NCI-H524 (cell line): ENCODE results near the gene CRX.
A peak's percentile ranks its signal among the peaks of the same experiment; 100 is the strongest.
"Not testable (repeated sequence)": the region's sequence is repeated elsewhere in the genome, so short reads cannot be mapped to it uniquely, and the experiment has no call there.

Source experiments
- DNase-seq, 2 experiments: peaks; one replicate each; lab custom pipeline; 2025; lab: John Stamatoyannopoulos, UW

CRX gene

GRCh38 chr19:47859838-47860237 lies 38.1 kb downstream of the CRX start:
- DNase-seq, result not testable (repeated sequence)

GRCh38 chr19:47860602-47861297 lies 39.0 kb downstream of the CRX start:
- DNase-seq, result no peak

GRCh38 chr19:47861630-47862029 lies 39.9 kb downstream of the CRX start:
- no peak for DNase-seq

GRCh38 chr19:47863514-47863936 lies 41.8 kb downstream of the CRX start:
- peak; percentile 93 to 94 for DNase-seq

- DNase-seq, result no peak
Measured at GRCh38 chr19:47865166-47865565, 43.4 kb downstream of the CRX start.

- no peak for DNase-seq
Measured at GRCh38 chr19:47878906-47879305, 57.2 kb downstream of the CRX start.

GRCh38 chr19:47879385-47879784 lies 57.6 kb downstream of the CRX start:
- DNase-seq, result not testable (repeated sequence)

- no peak for DNase-seq
Measured at GRCh38 chr19:47881757-47882156, 60.0 kb downstream of the CRX start.

GRCh38 chr19:47882890-47883289 lies 61.2 kb downstream of the CRX start:
- DNase-seq, result no peak

GRCh38 chr19:47885067-47885463 lies 63.3 kb downstream of the CRX start:
- DNase-seq, result no peak

GRCh38 chr19:47886010-47886559 lies 64.3 kb downstream of the CRX start, which contains the start of gene SULT2A1:
TSS of gene SULT2A1 (minus strand) at chr19:47886315. CDS start at chr19:47886257, 58 bp downstream.
- no peak for DNase-seq

- no peak for DNase-seq
Measured at GRCh38 chr19:47890865-47891621, 69.3 kb downstream of the CRX start.

- no peak for DNase-seq
Measured at GRCh38 chr19:47891622-47891922, 69.8 kb downstream of the CRX start.

GRCh38 chr19:47891923-47892666 lies 70.4 kb downstream of the CRX start:
- DNase-seq, result no peak
